DND-41 (cell line): ENCODE measurements around the gene AKAP10.

Source experiments
- ATAC-seq: fragments of 200-7000 bp; cut with Tn5 transposase; 3 replicates; pipeline ENCODE4 v1.9.1; 2021; ENCODE audit warnings: low read depth; ENCODE audit not compliant: insufficient read depth
- DNase-seq: peaks from one replicate; pipeline ENCODE4 v3.0.0-alpha.2; 2020
- H2AFZ ChIP-seq: 2 replicates; pipeline ENCODE4 v1.6.0; 2012; ENCODE audit warnings: low read depth, low read length
- H3K27ac ChIP-seq: 2 replicates; pipeline ENCODE4 v1.5.1; 2012; ENCODE audit warnings: low read length, inconsistent platforms
- H3K27me3 ChIP-seq: fragments of 200-600 bp; sonication (generic); 2 replicates; pipeline ENCODE4 v1.6.0; 2012; ENCODE audit warnings: low read length, mild to moderate bottlenecking, inconsistent platforms; ENCODE audit not compliant: insufficient read depth, poor library complexity
- H3K36me3 ChIP-seq: 2 replicates; pipeline ENCODE4 v1.5.1; 2012; ENCODE audit warnings: low read length, inconsistent platforms; ENCODE audit not compliant: insufficient read depth
- H3K4me1 ChIP-seq: 2 replicates; pipeline ENCODE4 v1.5.1; 2012; ENCODE audit warnings: mild to moderate bottlenecking, low read length; ENCODE audit not compliant: insufficient read depth
- H3K4me2 ChIP-seq: 2 replicates; pipeline ENCODE4 v1.6.0; 2012; ENCODE audit warnings: mild to moderate bottlenecking, moderate library complexity, low read length, inconsistent platforms; ENCODE audit not compliant: insufficient read depth
- H3K4me3 ChIP-seq, 2 experiments: fragments of 200-600 bp in 1 of 2; shearing (Covaris generic) in 1 of 2; 2 replicates each; pipeline ENCODE4 v1.5.1; 2012 to 2016; ENCODE audit warnings: inconsistent platforms in 2 of 2, low read length in 2 of 2, mild to moderate bottlenecking in 2 of 2, low read depth in 1 of 2, moderate library complexity in 1 of 2
- H3K79me2 ChIP-seq: 2 replicates; pipeline ENCODE4 v1.6.0; 2012; ENCODE audit warnings: low read length, inconsistent platforms; ENCODE audit not compliant: insufficient read depth
- H3K9ac ChIP-seq: 2 replicates; pipeline ENCODE4 v1.6.0; 2012; ENCODE audit warnings: low read depth, mild to moderate bottlenecking, inconsistent platforms, low read length, moderate library complexity
- H3K9me3 ChIP-seq: 2 replicates; pipeline ENCODE4 v1.5.1; 2012; ENCODE audit warnings: low read length, moderate library complexity, mild to moderate bottlenecking, inconsistent platforms; ENCODE audit not compliant: insufficient read depth, severe bottlenecking
- H4K20me1 ChIP-seq: 2 replicates; pipeline ENCODE4 v1.6.0; 2012; ENCODE audit warnings: low read length; ENCODE audit not compliant: insufficient read depth
- CTCF ChIP-seq: IDR thresholded peaks from 2 replicates; pipeline ENCODE4 v1.5.1; 2012; ENCODE audit warnings: borderline replicate concordance, low read length, moderate library complexity, mild to moderate bottlenecking; ENCODE audit not compliant: poor library complexity, severe bottlenecking; ENCODE audit errors: extremely low read depth
- EZH2 ChIP-seq: IDR thresholded peaks from 3 replicates; pipeline ENCODE4 v1.6.1; 2012; ENCODE audit warnings: borderline replicate concordance, low read depth, mild to moderate bottlenecking, moderate library complexity, low read length, inconsistent platforms; ENCODE audit not compliant: severe bottlenecking

AKAP10 gene

GRCh38 chr17:19943599-19943998, 34.0 kb downstream of the AKAP10 start:
- no peak for TF ChIP-seq CTCF
- no peak for TF ChIP-seq EZH2
- H3K9ac ChIP-seq: no peak overlapping the region

DNA sequence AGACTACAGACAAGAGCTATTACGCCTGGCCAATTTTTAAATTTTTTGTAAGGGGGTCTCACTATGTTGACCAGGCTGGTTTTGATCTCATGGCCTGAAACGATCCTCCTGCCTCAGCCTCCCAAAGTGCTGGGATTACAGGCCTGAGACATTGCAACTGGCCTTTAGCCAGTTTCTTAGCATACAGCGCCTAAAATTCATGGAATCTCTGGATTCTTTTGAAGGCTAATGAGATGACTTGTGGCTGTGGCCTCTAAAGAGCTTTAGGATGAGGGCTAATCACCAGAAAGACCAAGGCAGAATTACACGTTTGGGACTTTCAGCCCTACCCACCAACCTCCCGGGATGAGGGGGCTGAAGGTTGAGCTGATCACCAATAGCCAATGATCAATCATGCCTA, 34.6 kb downstream of the AKAP10 start:
- Histone ChIP-seq H3K9me3 (no peaks in the 10 kb centered on the region), H3K36me3 (peaks cover 90% of the 10 kb centered on the region), H2AFZ (no peak overlapping the region), H3K27ac (no peak overlapping the region), H3K79me2 (peaks cover 55% of the 10 kb centered on the region), H4K20me1 (peaks cover 46% of the 10 kb centered on the region), H3K9ac (no peak overlapping the region), H3K4me3 (no peak overlapping the region), H3K27me3 (no peaks in the 10 kb centered on the region), H3K4me2 (no peak overlapping the region), H3K4me1 (no peaks in the 10 kb centered on the region)
- TF ChIP-seq CTCF (no peak), EZH2 (no peak)
- ATAC-seq (no peak), DNase-seq (no peak)

More at GRCh38 chr17:19943599-19943998, 34.0 kb downstream of the AKAP10 start:
- Histone ChIP-seq H3K36me3 (peaks cover 92% of the 10 kb centered on the region), H3K4me1 (no peaks in the 10 kb centered on the region), H2AFZ (no peak overlapping the region), H3K79me2 (peaks cover 61% of the 10 kb centered on the region), H3K9me3 (no peaks in the 10 kb centered on the region), H3K27ac (no peak overlapping the region), H3K4me2 (no peak overlapping the region), H3K27me3 (no peaks in the 10 kb centered on the region), H4K20me1 (peaks cover 52% of the 10 kb centered on the region), H3K4me3 (no peak overlapping the region)
- no peak for DNase-seq
- ATAC-seq: no peak

DNA sequence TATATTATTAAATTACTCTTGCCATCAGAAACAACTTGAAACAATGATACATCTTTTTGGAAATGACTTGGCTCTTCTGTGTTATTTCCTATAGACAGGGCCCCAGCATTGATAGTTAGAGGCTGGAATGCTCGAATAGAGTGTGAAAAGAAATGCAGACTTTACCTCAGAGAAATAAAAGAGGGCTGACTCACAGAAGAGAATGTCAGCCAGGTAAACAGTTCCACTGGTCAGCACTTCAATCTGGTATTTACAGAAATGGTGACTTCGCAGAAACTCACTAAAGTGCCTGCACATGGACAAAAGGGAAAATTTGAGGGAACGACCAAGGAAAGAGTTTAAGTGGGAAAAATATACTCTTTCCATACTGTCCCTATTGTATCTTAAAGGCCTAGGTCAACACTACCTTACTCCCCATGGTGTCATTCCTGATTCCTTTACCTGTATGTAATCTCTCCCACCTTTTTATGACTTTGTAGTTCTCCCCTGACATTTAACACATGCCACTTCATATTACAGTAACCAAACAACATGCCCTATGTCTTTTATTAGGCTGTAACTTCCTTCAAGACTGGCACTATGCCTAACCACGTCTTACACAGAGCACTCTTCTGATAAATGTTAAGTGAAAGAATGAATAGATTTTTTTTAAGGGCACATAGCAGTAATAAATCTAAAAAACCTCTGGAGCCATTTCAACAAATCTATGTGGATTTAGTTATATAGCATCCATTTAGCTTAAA, 36.7 kb downstream of the AKAP10 start:
- Histone ChIP-seq H3K9me3 (no peaks in the 10 kb centered on the region), H3K4me1 (no peaks in the 10 kb centered on the region), H3K9ac (no peak overlapping the region), H3K4me2 (no peak overlapping the region), H3K4me3 (no peak overlapping the region), H3K79me2 (peaks cover 36% of the 10 kb centered on the region), H3K27ac (no peak overlapping the region), H3K36me3 (peaks cover 84% of the 10 kb centered on the region), H2AFZ (no peak overlapping the region), H3K27me3 (no peaks in the 10 kb centered on the region), H4K20me1 (peaks cover 32% of the 10 kb centered on the region; the same call in 1 of the 2 replicates)
- DNase-seq: no peak
- TF ChIP-seq CTCF: no peak
- no peak for TF ChIP-seq EZH2
- ATAC-seq: no peak
